NCI-H82 treated with DMSO at 0.1 percent for 48 hours (cell line): ENCODE results near the gene FANCM.

Source experiments
- DNase-seq: peaks from one replicate; lab custom pipeline; 2025; ENCODE audit not compliant: unreplicated experiment; lab: John Stamatoyannopoulos, UW

The FANCM gene

GRCh38 chr14:45135659-45136395 lies at the start of gene FANCM:
FANCM (plus strand) TSS chr14:45135930; CDS start chr14:45136032, 102 bp downstream.
- DNase-seq: peak; percentile 89

GRCh38 chr14:45089813-45090212 lies 45.9 kb upstream of the FANCM start:
- no peak for DNase-seq

- no peak for DNase-seq
Measured at GRCh38 chr14:45091710-45092109, 44.0 kb upstream of the FANCM start.

- DNase-seq: no peak
Measured at GRCh38 chr14:45094275-45094674, 41.5 kb upstream of the FANCM start.

- no peak for DNase-seq
Measured at GRCh38 chr14:45095143-45095542, 40.6 kb upstream of the FANCM start.

- no peak for DNase-seq
Measured at GRCh38 chr14:45096218-45096617, 39.5 kb upstream of the FANCM start.

- DNase-seq: no peak
Measured at GRCh38 chr14:45103806-45104205, 31.9 kb upstream of the FANCM start.

GRCh38 chr14:45104561-45104960 lies 31.2 kb upstream of the FANCM start:
- no peak for DNase-seq

- peak; percentile 8 for DNase-seq
Measured at GRCh38 chr14:45112896-45113781, 22.6 kb upstream of the FANCM start.

GRCh38 chr14:45114327-45114726 lies 21.4 kb upstream of the FANCM start:
- no peak for DNase-seq

- DNase-seq: no peak
Measured at GRCh38 chr14:45118594-45118993, 17.1 kb upstream of the FANCM start.

GRCh38 chr14:45120096-45120495 lies 15.6 kb upstream of the FANCM start:
- DNase-seq: no peak

GRCh38 chr14:45123271-45123670 lies 12.5 kb upstream of the FANCM start:
- no peak for DNase-seq

- no peak for DNase-seq
Measured at GRCh38 chr14:45125754-45126153, 10.0 kb upstream of the FANCM start.

- DNase-seq: no peak
Measured at GRCh38 chr14:45128963-45129629, 6.6 kb upstream of the FANCM start.

- no peak for DNase-seq
Measured at GRCh38 chr14:45133683-45134050, 2.1 kb upstream of the FANCM start.

- DNase-seq: peak; percentile 94
Measured at GRCh38 chr14:45134051-45134958, 1.4 kb upstream of the FANCM start, which contains the start of gene FKBP3. FKBP3 (minus strand) TSS chr14:45134481; CDS start chr14:45134456, 25 bp downstream.

GRCh38 chr14:45135156-45135555 lies 574 bp upstream of the FANCM start:
- DNase-seq: no peak

GRCh38 chr14:45136399-45136798 lies 669 bp downstream of the FANCM start:
- DNase-seq: no peak

- DNase-seq: no peak
Measured at GRCh38 chr14:45140661-45141187, 5.0 kb downstream of the FANCM start.
